HG02610 (cell line): Measurements from ENCODE around the gene ALDH3A2.

Experiments used
- ATAC-seq: cut with Tn5 transposase; IDR thresholded peaks from one replicate; pipeline ENCODE4 v1.9.1; 2021; ENCODE audit warnings: mild to moderate bottlenecking, moderate library complexity; ENCODE audit not compliant: unreplicated experiment

ALDH3A2 gene

GRCh38 chr17:19648475-19649273, at the start of gene ALDH3A2:
Gene ALDH3A2, plus strand, starts transcription at chr17:19648751. Its CDS starts 221 bp downstream, at chr17:19648972.
- peak; percentile 93 for ATAC-seq

- no peak for ATAC-seq
These were observed 38.2 kb upstream of the ALDH3A2 start for GRCh38 chr17:19610311-19610710.

DNA sequence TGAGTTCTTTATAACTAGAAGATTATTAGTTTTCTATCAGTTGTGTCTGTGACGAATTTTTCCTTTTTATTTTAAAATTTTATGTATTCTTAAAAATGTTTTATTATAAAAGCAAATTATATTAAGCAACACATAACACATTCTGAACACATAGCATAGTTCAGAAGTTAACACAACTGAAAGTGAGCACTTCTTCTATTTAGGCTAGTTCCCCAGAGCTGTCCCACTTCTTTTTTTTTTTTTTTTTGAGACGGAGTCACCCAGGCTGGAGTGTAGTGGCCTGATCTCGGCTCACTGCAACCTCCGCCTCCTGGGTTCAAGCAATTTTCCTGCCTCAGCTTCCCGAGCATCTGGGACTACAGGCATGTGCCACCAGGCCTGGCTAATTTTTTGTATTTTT, 37.7 kb upstream of the ALDH3A2 start:
- ATAC-seq, result no peak

GRCh38 chr17:19613979-19614378, 34.6 kb upstream of the ALDH3A2 start:
- no peak for ATAC-seq

DNA sequence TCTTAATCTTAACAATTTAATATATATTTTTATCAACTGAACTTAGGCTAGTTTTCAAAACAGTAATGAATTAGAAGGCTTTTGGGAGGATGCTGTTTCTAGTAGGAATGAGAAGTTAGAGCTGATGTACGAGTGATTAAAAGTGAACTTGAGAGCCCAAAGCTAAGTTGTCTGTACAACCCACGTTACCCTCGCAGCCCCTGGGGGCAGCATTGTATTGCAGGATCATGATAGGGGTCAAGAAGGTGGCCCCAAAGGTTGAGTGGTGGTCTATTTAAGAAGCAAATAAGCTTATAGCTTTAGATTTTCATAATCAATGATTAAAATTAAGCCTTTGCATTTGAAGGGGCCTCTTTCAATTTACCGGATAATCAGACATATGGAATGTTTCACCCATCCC, 33.7 kb upstream of the ALDH3A2 start:
- ATAC-seq, result no peak

DNA sequence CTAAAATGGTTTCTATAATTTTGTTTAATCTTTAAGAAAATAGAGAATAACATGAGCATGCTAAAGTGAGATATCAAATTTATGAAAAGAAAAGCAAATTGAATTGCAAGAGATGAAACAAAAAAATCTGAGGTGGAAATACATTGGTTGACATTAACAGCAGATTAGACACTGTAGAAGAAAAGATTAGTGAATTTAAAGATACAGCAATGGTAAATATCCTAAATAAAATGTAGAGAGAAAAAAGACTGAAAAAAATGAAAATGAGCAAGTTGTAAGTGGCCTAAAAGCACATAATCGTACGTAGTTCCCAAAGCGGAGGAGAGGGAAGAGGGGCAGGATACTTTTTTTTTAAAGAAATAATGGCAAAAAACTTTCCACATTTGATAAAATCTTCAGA, 30.5 kb upstream of the ALDH3A2 start:
- no peak for ATAC-seq

DNA sequence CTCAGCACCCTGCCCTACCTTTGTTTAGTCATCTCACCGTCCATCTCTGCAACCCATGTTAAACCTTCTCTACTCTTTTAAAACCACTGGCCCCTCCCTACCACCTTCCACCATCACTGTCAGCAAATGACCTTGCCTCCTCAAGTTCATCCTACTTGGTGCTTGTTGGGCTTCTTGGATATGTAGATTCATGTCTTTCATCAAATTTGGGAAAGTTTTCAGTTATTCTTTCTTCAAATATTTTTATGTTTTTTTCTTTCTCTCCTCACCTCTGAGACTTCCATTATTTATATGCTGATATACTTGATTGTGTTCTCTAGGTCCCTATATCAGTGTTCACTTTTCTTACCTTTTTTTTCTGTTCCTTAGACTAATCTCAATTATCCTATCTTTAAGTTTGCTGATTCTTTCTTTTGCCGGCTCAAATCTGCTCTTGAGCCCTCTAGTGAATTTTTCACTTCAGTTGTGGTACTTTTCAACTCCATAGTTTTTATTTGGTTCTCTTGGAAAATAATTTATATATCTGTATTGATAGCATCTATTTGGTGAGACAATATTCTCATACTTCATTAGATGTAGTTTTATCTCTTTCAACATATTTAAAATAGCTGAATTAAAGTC, 28.7 kb upstream of the ALDH3A2 start:
- ATAC-seq, result no peak

- ATAC-seq, result no peak
These were observed 26.9 kb upstream of the ALDH3A2 start for GRCh38 chr17:19621697-19622096.

DNA sequence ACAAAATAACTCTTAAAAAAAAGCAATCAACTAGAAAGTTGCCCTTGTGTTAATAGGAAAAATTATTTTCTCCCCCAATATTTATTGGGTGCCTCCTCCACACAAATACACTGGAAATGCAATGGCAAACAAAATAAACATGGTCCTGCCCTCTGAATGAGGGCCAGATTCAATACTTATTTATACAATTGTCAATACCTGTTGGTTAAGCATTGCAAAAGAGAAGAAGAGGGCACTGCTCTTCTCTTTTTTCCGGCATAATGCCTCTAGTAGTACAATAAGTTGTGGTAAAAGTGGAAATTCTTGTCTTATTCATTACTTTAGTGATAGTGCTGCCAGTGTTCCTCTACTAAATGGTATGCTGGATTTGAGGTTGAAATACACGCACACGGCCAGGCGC, 22.5 kb upstream of the ALDH3A2 start:
- no peak for ATAC-seq

GRCh38 chr17:19629449-19629848, 19.1 kb upstream of the ALDH3A2 start:
- ATAC-seq, result no peak

DNA sequence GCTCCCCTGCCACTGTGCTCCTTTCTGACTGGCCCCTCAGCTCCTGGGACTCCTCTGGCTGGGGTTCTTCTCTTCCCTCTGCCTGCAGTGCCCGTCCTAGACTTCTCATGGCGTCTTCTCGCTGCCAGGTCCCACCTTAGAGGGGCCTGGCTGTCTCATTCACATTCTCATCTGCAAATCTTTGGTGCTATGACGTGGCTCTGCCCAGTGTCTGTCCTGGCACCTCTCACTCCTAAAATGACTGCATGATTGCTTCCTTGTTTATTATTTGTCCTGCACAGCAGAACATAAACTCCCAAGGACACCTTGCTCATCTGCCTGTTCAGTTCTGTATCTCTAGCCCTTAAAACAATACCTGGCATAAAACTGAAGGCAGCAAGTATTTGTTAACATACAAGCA, 18.5 kb upstream of the ALDH3A2 start:
- no peak for ATAC-seq

- no peak for ATAC-seq
These were observed 17.9 kb upstream of the ALDH3A2 start for GRCh38 chr17:19630661-19631060.

DNA sequence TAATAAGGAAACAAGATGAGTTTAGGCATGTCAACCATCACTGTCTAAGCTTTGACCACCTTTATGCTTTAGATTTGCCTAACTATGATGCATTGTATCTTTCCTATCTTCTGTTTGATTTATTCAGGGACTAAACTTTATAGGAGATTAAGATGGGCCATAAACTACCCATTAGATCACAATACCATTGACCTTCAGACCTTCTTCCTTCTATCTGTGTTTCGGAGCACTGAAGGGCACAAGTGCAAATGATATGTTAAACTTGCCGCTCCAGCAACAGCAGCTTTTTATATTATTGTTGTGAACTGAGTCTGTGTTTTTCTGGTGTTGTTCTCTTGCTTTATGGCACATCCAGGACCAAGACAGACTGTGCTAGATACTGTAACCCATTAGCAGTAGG, 16.6 kb upstream of the ALDH3A2 start:
- no peak for ATAC-seq

GRCh38 chr17:19641687-19642372, 6.7 kb upstream of the ALDH3A2 start:
- no peak for ATAC-seq

- no peak for ATAC-seq
These were observed 6.1 kb upstream of the ALDH3A2 start for GRCh38 chr17:19642373-19642893.

DNA sequence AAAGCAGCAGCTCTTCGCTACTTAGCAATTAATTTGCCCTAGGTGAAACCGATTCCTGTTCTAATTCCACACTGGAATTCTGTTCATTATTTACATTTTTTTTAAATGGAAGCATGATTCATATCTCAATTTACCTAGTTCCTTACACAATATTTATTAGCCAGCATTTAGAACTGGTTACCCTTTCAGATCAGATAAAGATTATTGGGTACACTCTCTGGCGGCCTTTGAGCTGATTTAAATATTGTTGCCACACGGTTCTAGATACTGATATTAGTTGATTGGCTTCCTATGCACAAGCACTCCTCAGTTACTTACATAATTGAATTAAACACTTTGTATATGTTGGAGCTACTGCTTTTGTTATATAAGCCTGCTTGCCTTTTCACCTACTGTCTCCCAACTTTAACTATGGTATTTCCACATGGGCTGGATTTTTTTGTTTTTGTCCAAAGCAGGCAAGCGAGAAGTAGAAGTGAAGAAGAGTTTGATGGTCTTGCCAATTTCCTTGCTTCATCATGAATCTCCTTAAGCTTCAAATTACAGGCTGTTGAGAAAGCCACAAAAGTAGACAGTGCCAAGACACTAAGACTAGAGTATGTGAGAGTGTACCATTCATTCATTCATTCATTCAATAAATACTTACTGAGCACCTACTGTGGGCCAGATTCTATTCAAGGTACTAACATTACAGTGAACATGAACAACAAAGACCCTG, 3.9 kb upstream of the ALDH3A2 start:
- no peak for ATAC-seq

DNA sequence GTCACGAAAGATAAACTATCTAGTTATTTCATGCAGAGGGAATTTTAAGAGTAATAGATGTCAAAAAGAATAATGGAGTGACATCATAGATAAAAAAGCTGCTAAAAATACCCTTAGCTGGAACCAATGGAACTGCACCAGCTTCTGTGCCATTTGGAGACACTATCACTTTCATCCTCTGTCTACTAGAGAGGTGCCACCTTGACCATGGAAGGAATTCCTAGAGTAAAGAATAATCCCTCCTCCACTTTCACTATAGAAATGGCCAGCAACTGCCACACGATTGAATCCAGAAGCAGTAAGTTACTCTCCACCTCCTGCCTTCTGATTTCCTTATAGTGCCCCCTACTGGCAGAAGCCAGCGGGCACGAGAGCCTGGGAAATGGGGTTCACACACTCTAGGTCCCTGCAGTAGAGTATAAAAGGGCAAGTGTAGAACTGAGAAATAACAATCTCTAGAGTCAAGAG, 2.8 kb upstream of the ALDH3A2 start:
- no peak for ATAC-seq

- no peak for ATAC-seq
These were observed 1.5 kb upstream of the ALDH3A2 start for GRCh38 chr17:19646788-19647696.

DNA sequence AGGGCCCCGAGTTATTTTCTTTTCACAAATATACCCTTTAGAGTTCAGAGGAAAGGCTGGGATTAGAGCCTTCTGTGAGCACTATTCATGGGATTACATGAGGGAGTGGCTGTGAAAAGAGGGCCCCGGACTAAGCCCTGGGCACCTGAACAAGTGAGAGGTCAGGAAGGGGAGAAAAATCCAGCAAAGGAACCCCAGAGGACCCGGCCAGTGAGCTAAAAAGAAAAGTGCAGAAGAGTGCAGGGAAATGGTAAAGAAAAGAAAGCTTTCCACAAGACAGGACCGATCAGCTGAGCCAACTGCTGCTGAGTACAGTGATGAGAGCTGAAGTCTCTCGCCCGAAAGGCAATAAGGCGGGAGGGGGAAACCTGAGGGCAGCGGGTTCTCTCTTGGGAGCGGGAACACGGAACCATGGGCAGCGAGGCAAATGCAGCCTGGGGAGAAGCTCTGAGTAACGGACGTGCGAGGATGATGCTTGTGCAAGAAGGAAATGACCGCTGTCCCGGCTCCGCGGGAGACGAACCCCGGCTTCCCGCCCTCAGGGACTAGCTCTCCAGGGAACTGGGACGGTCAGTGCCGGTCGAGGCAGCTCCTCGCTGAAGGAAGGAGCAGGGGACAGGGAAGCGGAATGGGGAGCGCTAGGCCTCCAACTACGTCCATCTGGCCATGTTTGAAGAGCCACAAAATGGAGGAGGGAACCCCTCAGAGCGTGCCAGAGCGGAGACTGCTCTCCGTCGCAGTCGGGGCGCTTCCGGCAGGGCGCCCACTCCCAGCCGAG, 665 bp upstream of the ALDH3A2 start:
- peak; percentile 29 for ATAC-seq
